ENCODE data around the gene NGFR.

Gene NGFR

DNA sequence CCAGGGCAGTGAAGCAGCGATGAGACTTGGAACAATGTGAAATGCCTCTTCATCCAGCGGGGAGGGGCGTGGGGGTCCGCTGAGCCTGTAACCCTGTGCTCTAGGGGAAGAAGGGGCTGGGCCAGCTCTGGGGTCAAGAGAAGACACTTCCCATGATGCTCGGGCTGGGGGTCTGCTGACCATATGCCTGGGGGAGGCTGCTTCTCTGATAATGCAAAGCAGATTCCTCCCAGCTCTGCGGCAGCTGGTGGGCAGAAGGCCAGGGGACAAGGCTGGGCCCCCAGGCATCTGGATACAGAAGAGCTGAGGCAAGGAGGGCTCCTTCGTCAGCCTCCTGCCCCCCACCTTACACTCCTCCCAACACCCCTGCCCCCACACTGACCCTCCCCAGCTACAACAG lies 24.7 kb downstream of the NGFR start:
- no peaks in the 10 kb centered on the region for H3F3A ChIP-seq (ENCODE audit: insufficient read depth)
- H3K9ac ChIP-seq (ENCODE audit: low read length): no peak overlapping the region
- no peaks in the 10 kb centered on the region for H3K36me3 ChIP-seq (ENCODE audit: low read length)
- TF ChIP-seq EZH2phosphoT487 (conservative IDR thresholded peaks at IDR 0.05; ENCODE audit: low read length): no peak
- TF ChIP-seq, protein P1, sequence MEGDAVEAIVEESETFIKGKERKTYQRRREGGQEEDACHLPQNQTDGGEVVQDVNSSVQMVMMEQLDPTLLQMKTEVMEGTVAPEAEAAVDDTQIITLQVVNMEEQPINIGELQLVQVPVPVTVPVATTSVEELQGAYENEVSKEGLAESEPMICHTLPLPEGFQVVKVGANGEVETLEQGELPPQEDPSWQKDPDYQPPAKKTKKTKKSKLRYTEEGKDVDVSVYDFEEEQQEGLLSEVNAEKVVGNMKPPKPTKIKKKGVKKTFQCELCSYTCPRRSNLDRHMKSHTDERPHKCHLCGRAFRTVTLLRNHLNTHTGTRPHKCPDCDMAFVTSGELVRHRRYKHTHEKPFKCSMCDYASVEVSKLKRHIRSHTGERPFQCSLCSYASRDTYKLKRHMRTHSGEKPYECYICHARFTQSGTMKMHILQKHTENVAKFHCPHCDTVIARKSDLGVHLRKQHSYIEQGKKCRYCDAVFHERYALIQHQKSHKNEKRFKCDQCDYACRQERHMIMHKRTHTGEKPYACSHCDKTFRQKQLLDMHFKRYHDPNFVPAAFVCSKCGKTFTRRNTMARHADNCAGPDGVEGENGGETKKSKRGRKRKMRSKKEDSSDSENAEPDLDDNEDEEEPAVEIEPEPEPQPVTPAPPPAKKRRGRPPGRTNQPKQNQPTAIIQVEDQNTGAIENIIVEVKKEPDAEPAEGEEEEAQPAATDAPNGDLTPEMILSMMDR (IDR thresholded peaks at IDR 0.05; ENCODE audit: insufficient read depth, low read length, poor library complexity, severe bottlenecking): no peak
- H3K79me2 ChIP-seq (ENCODE audit: insufficient read depth, low read length): no peaks in the 10 kb centered on the region
- no peaks in the 10 kb centered on the region for H3K27me3 ChIP-seq (ENCODE audit: low read length)
- H2AFZ ChIP-seq (ENCODE audit: low read depth, low read length, severe bottlenecking): no peak overlapping the region
- H3K9me2 ChIP-seq (replicated peaks; ENCODE audit: insufficient read depth, low read length): no peaks in the 10 kb centered on the region
- no peaks in the 10 kb centered on the region for H4K20me1 ChIP-seq (ENCODE audit: low read depth, low read length)
- H3K4me3 ChIP-seq (ENCODE audit: insufficient read depth, low read length, poor library complexity, severe bottlenecking): no peak overlapping the region
- H3K27ac ChIP-seq (ENCODE audit: low read depth, low read length): no peak overlapping the region
- H3K9me3 ChIP-seq (ENCODE audit: insufficient read depth, low read length): no peaks in the 10 kb centered on the region
- no peak overlapping the region for H3K4me2 ChIP-seq (ENCODE audit: low read depth, low read length, poor library complexity, severe bottlenecking)

GRCh38 chr17:49520386-49521087 lies 25.4 kb downstream of the NGFR start:
- TF ChIP-seq, protein P1 (IDR thresholded peaks at IDR 0.05; ENCODE audit: insufficient read depth, low read length, poor library complexity, severe bottlenecking): no peak
- TF ChIP-seq EZH2phosphoT487 (conservative IDR thresholded peaks at IDR 0.05; ENCODE audit: low read length): no peak
- Histone ChIP-seq H3K4me3 (ENCODE audit: insufficient read depth, low read length, poor library complexity, severe bottlenecking) (no peak overlapping the region), H3K4me2 (ENCODE audit: low read depth, low read length, poor library complexity, severe bottlenecking) (no peak overlapping the region), H3K27me3 (ENCODE audit: low read length) (no peaks in the 10 kb centered on the region), H3K36me3 (ENCODE audit: low read length) (no peaks in the 10 kb centered on the region), H3K9ac (ENCODE audit: low read length) (no peak overlapping the region), H3F3A (ENCODE audit: insufficient read depth) (no peaks in the 10 kb centered on the region), H3K79me2 (ENCODE audit: insufficient read depth, low read length) (no peaks in the 10 kb centered on the region), H2AFZ (ENCODE audit: low read depth, low read length, severe bottlenecking) (no peak overlapping the region), H4K20me1 (ENCODE audit: low read depth, low read length) (no peaks in the 10 kb centered on the region), H3K27ac (ENCODE audit: low read depth, low read length) (no peak overlapping the region), H3K9me2 (replicated peaks; ENCODE audit: insufficient read depth, low read length) (no peaks in the 10 kb centered on the region), H3K9me3 (ENCODE audit: insufficient read depth, low read length) (no peaks in the 10 kb centered on the region)

GRCh38 chr17:49521088-49521450 lies 26.0 kb downstream of the NGFR start:
- H3K27me3 ChIP-seq (ENCODE audit: low read length): no peaks in the 10 kb centered on the region
- H3K36me3 ChIP-seq (ENCODE audit: low read length): no peaks in the 10 kb centered on the region
- H3K9me2 ChIP-seq (replicated peaks; ENCODE audit: insufficient read depth, low read length): no peaks in the 10 kb centered on the region
- H2AFZ ChIP-seq (ENCODE audit: low read depth, low read length, severe bottlenecking): no peak overlapping the region
- no peak overlapping the region for H3K4me2 ChIP-seq (ENCODE audit: low read depth, low read length, poor library complexity, severe bottlenecking)
- H3K79me2 ChIP-seq (ENCODE audit: insufficient read depth, low read length): no peaks in the 10 kb centered on the region
- no peak overlapping the region for H3K9ac ChIP-seq (ENCODE audit: low read length)
- no peaks in the 10 kb centered on the region for H3K9me3 ChIP-seq (ENCODE audit: insufficient read depth, low read length)
- H3K4me3 ChIP-seq (ENCODE audit: insufficient read depth, low read length, poor library complexity, severe bottlenecking): no peak overlapping the region
- TF ChIP-seq EZH2phosphoT487 (conservative IDR thresholded peaks at IDR 0.05; ENCODE audit: low read length): no peak
- TF ChIP-seq, protein P1 (IDR thresholded peaks at IDR 0.05; ENCODE audit: insufficient read depth, low read length, poor library complexity, severe bottlenecking): no peak
- no peaks in the 10 kb centered on the region for H3F3A ChIP-seq (ENCODE audit: insufficient read depth)
- no peaks in the 10 kb centered on the region for H4K20me1 ChIP-seq (ENCODE audit: low read depth, low read length)
- no peak overlapping the region for H3K27ac ChIP-seq (ENCODE audit: low read depth, low read length)
